ENCODE measurements around the gene UBE2E2. TPM values are rescaled to one million over a fixed set of nuclear protein-coding genes. Genes with fewer than 3 reads are reported as not detected.

UBE2E2 gene
- total RNA-seq, 1 experiment from 2014 or later = 25.1 TPM

DNA sequence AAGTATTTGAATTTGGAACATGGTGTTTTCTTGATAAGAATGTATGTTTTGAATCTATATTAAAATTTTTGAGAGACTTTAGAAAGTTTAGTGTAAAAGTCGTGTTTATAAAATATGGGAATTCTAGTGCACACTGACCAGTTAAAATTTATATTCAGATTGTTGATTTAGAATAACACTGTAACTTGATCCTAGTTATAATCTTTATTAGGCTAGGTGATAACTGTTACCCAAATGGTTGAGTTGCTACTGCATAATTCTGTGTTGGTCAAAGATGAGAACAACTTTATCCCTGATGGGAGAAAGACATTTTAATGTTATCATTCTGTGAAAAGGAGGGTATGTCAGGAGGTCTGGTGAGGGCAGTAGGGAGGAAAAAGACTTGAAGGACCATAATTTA lies 249.3 kb downstream of the UBE2E2 start:
- Mint-ChIP-seq H3K36me3 (ENCODE audit: insufficient read depth, unreplicated experiment) (no peaks in the 10 kb centered on the region), H3K27ac (ENCODE audit: unreplicated experiment) (no peak overlapping the region), H3K4me1 (ENCODE audit: low read depth, unreplicated experiment) (no peaks in the 10 kb centered on the region), H3K9me3 (ENCODE audit: low read depth, unreplicated experiment) (no peaks in the 10 kb centered on the region), H3K27me3 (ENCODE audit: unreplicated experiment) (no peaks in the 10 kb centered on the region), H3K4me3 (ENCODE audit: low read depth, unreplicated experiment) (no peak overlapping the region)
- TF ChIP-seq, protein P1, sequence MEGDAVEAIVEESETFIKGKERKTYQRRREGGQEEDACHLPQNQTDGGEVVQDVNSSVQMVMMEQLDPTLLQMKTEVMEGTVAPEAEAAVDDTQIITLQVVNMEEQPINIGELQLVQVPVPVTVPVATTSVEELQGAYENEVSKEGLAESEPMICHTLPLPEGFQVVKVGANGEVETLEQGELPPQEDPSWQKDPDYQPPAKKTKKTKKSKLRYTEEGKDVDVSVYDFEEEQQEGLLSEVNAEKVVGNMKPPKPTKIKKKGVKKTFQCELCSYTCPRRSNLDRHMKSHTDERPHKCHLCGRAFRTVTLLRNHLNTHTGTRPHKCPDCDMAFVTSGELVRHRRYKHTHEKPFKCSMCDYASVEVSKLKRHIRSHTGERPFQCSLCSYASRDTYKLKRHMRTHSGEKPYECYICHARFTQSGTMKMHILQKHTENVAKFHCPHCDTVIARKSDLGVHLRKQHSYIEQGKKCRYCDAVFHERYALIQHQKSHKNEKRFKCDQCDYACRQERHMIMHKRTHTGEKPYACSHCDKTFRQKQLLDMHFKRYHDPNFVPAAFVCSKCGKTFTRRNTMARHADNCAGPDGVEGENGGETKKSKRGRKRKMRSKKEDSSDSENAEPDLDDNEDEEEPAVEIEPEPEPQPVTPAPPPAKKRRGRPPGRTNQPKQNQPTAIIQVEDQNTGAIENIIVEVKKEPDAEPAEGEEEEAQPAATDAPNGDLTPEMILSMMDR (IDR thresholded peaks at IDR 0.05; ENCODE audit: unreplicated experiment) = no peak
- no peak for DNase-seq
- CTCF ChIA-PET = no interaction called here
- BruUV-seq (replicated peaks) = no TSS peak
- intact Hi-C loops (cut with micrococcal nuclease; ENCODE audit: unreplicated experiment) = no loop called here

DNA sequence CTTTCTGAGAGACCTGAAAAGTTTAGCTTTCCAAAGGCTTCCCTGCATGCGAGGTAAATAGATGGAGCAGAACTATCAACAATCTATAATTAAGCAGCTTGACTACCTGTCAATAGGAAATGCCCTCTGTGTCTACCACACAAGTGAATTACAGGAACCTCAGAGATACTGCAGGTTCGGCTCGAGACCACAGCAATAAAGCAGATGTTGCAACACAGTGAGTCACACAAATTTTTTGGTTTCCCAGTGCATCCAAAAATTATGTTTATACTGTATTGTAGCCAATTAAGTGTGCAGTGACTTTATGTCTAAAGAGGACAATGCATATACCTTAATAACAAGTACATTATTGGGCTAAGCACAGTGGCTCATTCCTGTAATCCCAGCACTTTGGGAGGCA lies 252.0 kb downstream of the UBE2E2 start:
- no TSS peak for BruUV-seq (replicated peaks)

DNA sequence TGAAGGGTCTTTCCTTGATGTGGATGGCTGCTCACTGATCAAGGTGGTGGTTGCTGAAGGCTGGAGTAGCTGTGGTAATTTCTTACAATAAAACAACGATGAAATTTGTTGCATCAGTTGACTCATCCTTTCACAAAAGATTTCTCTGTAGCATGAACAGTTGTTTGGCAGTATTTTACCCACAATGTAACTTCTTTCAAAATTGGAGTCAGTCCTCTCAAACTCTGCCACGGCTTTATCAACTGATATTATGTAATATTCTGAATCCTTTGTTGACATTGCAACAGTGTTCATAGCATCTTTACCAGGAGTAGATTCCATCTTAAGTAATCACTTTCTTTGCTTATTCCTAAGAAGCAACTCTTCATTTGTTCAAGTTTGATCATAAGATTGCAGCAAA lies 252.6 kb downstream of the UBE2E2 start:
- BruUV-seq (replicated peaks) = no TSS peak
- Mint-ChIP-seq H3K9me3 (ENCODE audit: low read depth, unreplicated experiment) (no peaks in the 10 kb centered on the region), H3K4me1 (ENCODE audit: low read depth, unreplicated experiment) (no peaks in the 10 kb centered on the region), H3K36me3 (ENCODE audit: insufficient read depth, unreplicated experiment) (no peaks in the 10 kb centered on the region), H3K4me3 (ENCODE audit: low read depth, unreplicated experiment) (no peak overlapping the region), H3K27me3 (ENCODE audit: unreplicated experiment) (no peaks in the 10 kb centered on the region), H3K27ac (ENCODE audit: unreplicated experiment) (no peak overlapping the region)
- no peak for DNase-seq
- CTCF ChIA-PET = no interaction called here
- TF ChIP-seq, protein P1 (IDR thresholded peaks at IDR 0.05; ENCODE audit: unreplicated experiment) = no peak
- intact Hi-C loops (cut with micrococcal nuclease; ENCODE audit: unreplicated experiment) = no loop called here

More for the DNA sequence above, 252.0 kb downstream of the UBE2E2 start:
- TF ChIP-seq, protein P1 (IDR thresholded peaks at IDR 0.05; ENCODE audit: unreplicated experiment) = no peak
- intact Hi-C loops (cut with micrococcal nuclease; ENCODE audit: unreplicated experiment) = no loop called here
- no peak overlapping the region for H3K4me3 Mint-ChIP-seq (ENCODE audit: low read depth, unreplicated experiment)
- CTCF ChIA-PET = interaction anchor here (0.6 kb wide), 1 partner anchor 142 kb away, joined by 4 read pairs; no protein-coding TSS in a partner anchor
- no peak overlapping the region for H3K27ac Mint-ChIP-seq (ENCODE audit: unreplicated experiment)
- no peak for DNase-seq
- no peaks in the 10 kb centered on the region for H3K4me1 Mint-ChIP-seq (ENCODE audit: low read depth, unreplicated experiment)
- no peaks in the 10 kb centered on the region for H3K9me3 Mint-ChIP-seq (ENCODE audit: low read depth, unreplicated experiment)
- no peaks in the 10 kb centered on the region for H3K27me3 Mint-ChIP-seq (ENCODE audit: unreplicated experiment)
- H3K36me3 Mint-ChIP-seq (ENCODE audit: insufficient read depth, unreplicated experiment) = no peaks in the 10 kb centered on the region

DNA sequence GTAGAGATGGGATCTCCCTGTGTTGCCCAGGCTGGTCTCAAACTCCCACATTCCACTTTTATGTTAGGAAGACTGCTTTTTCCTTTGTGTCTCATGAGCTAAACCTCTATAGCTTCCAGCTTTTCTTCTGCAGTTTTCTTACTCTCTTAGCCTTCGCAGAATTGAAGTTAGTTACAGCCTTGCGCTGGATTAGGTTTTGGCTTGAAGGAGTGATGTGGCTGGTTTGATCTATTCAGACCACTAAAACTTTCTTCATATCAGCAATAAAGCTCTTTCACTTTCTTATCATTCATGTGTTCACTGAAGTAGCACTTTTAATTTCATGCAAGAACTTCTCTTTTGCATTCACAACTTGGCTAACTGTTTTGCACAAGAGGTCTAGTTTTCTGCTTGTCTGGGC lies 254.6 kb downstream of the UBE2E2 start:
- H3K4me1 Mint-ChIP-seq (ENCODE audit: low read depth, unreplicated experiment) = no peaks in the 10 kb centered on the region
- no peak for DNase-seq
- no TSS peak for BruUV-seq (replicated peaks)
- TF ChIP-seq, protein P1 (IDR thresholded peaks at IDR 0.05; ENCODE audit: unreplicated experiment) = no peak
- H3K27ac Mint-ChIP-seq (ENCODE audit: unreplicated experiment) = no peak overlapping the region
- intact Hi-C loops (cut with micrococcal nuclease; ENCODE audit: unreplicated experiment) = no loop called here
- H3K36me3 Mint-ChIP-seq (ENCODE audit: insufficient read depth, unreplicated experiment) = no peaks in the 10 kb centered on the region
- no peaks in the 10 kb centered on the region for H3K9me3 Mint-ChIP-seq (ENCODE audit: low read depth, unreplicated experiment)
- no peaks in the 10 kb centered on the region for H3K27me3 Mint-ChIP-seq (ENCODE audit: unreplicated experiment)
- H3K4me3 Mint-ChIP-seq (ENCODE audit: low read depth, unreplicated experiment) = no peak overlapping the region
- CTCF ChIA-PET = interaction anchor here (0.6 to 0.7 kb wide), 4 partner anchors 134 to 807 kb away, joined by 3 to 5 read pairs (median 4); no protein-coding TSS in a partner anchor
